GM21529 (cell line): ENCODE measurements around the gene INHBE.
A peak's percentile ranks its signal among the peaks of the same experiment; 100 is the strongest.

Experiments
- ATAC-seq: cut with Tn5 transposase; IDR thresholded peaks from one replicate; pipeline ENCODE4 v1.9.1; 2021; ENCODE audit not compliant: unreplicated experiment

Gene INHBE

DNA sequence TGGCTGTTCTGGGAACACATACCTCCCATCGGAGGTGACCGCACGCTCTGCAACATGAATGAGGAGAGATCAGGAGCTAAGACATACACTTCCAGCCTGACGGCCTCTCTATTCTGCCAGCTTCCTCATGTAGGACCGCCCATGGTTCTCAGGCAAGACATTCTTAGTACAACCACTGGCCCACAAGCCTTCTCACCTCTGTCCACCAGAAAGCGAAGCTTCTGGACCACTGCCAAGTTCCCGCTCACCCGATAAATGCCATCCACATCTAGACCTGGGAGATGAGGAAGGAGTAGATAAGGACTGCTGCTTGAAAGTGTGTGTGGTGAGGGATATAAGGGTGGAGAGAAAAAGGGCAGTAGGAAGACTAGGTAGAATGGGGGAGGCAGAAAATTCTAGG, 19.3 kb downstream of the INHBE start:
- no peak for ATAC-seq

DNA sequence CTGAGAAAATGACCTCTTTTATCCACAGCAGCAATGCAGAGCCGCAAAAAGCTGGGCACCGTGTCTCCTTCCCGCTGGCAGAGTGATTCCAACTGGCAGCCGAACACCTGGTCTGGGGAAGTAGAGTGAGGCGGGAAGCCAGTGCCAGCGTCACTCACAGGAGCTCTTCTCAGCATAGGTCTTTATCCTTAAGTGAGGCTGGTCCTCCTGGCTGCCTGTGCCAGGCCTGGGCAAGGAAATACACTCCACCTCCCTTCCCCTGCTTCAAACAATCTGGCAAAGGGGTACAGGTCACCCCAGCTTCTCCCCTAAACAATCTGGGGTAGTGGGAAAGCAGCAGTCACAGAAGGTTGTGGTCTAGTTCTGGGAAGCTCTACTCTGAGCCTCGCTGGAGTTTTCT, 19.8 kb downstream of the INHBE start:
- ATAC-seq = no peak

DNA sequence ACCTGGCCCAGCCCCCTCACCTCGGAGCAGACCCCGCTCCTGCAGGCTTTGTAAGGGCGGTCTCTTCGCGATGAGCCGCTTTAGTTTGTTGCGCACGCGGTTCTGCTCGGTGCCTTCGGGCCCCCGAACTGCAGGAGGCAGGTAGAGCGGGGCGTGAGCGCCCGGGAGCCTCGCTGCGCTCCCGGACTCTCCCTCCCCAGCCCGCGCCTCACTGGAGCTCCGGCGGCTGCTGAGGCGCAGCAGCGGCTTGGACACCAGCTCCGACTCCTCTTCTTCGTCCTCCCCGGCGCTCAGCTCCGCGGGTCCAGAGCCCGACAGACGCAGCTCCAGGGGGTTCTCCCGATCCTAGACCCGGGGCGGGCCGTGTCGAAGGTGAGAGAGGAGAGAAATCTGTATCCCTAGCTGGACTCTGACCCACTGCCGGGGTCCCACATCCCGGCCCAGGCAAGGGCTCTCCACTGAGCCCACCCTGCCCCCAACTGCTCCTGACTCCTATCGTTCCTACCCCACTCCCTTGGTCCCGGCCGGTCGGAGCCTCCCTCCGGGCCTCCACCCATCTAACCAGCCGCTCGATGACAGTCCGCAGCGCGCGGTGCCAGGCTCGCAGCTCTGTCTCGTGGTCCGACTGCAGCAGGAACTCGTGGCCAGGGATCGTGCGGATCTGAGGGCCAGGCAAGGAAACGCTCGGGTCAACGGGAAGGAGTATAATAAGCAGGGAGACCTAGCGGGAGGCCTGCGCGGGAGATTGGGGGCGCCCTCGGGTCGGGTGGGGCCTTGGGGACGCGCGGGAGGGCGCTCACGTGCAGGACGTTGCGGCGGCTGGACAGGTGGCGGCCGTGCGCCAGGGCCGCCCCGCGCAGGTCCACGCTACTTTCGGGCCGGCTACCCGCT, 20.4 kb downstream of the INHBE start:
- peak; percentile 11 for ATAC-seq

DNA sequence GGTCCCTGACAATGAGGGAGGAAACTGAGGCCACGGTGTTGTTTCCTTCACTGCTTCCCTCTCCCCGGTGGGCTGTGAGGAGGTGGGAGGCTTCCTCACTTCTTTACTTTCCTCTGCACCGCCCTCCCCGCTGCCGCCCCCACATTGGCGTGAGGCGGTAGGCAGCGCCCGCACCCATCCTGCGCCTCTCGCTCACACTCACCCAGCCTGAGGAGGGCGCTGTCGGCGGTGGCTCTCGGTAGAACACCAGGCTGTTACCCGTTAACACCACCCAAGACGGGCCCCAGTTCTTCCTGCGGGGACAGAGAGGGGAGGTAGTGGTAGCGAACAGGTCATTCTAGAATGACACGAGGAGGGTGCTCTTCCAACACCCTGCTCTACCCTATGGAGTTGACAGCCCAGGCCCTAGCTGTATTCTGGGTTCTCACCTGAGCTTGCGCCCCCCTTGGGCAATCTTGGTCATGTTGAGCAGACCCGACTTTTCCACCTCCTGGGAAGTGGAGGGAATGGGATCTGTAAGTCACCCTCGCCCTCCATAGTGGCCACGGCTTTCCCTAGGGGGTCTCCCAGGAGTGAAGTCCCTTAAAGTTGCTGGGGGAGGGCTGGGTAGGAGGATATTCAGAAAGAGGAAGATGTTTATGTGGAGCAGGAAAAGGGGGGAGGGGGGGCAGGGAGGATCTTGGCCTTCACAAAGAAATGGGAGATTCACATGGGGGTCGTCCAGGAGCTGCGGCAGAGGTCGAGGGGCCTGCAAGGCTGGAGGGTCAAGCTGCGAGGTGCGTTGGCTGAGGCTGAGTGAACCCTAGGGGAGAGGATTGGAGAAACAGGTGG, 21.3 kb downstream of the INHBE start:
- ATAC-seq = peak; percentile 48

DNA sequence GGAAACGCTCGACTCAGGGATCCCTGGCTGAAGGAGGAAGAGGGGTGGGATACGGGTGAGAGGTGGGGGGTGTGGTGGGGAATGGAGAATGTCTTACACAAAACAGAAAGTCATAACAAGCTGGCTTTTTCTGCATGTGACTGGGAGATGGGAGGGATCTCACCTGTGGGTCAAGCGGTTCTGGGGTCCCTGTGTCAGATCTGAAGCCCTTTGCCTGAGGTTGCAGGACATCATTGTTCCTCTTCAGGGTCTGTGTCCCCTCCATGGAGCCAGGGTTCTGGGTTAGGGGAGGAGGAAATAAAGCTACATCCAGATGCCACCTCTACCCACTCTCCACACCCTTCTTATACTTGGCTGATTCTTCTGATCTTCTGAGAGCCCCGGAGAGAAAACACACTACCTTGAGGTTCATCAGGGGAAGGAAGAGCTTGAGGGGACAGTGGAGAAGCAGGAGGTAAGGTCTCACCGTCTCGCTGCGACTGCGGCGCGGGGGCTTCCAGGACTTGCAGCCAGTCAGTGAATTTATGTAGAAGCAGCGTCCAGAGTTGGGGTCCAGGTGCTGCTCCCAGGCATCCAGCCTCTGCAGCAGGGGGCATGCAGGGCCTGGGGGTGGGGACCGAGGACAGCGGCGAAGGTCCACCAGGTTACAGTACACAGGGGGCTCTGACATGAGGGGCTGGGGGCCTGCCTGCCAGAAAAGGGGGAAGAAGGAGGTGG, 22.0 kb downstream of the INHBE start:
- no peak for ATAC-seq

GRCh38 chr12:57477710-57478681, 22.9 kb downstream of the INHBE start:
- ATAC-seq = peak; percentile 43

- no peak for ATAC-seq
These were observed 23.9 kb downstream of the INHBE start for GRCh38 chr12:57479043-57479375.

GRCh38 chr12:57479376-57480115, 24.4 kb downstream of the INHBE start, which contains the start of gene ARHGAP9:
ARHGAP9 (minus strand) TSS chr12:57479866; CDS start chr12:57479406, 460 bp downstream.
- ATAC-seq = peak; percentile 28

- no peak for ATAC-seq
These were observed 26.6 kb downstream of the INHBE start for GRCh38 chr12:57481671-57482070.

DNA sequence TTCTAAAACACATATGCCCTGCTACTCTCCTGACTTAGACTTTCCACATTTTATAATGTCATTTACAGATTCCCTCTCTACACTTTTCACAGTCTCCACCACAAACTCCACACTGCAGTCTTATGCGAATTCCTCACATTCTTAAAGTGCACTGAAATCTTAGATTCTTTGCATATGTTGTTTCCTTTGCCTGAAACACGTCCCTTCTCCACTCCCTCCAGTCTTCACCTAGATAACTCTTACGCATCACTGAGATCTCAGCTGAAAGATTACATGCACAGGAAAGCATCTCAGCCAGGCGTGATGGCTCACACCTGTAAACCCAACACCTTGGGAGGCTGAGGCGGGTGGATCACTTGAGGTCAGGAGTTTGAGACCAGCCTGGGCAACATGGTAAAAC, 28.4 kb downstream of the INHBE start:
- ATAC-seq = no peak

GRCh38 chr12:57485695-57486094, 30.6 kb downstream of the INHBE start:
- ATAC-seq = no peak

- ATAC-seq = no peak
These were observed 32.0 kb downstream of the INHBE start for GRCh38 chr12:57487055-57487596.

GRCh38 chr12:57487597-57488401, 32.7 kb downstream of the INHBE start, which contains the start of gene MARS1:
MARS1 (plus strand) TSS chr12:57488068; CDS start chr12:57488091, 23 bp downstream.
- ATAC-seq = peak; percentile 97

DNA sequence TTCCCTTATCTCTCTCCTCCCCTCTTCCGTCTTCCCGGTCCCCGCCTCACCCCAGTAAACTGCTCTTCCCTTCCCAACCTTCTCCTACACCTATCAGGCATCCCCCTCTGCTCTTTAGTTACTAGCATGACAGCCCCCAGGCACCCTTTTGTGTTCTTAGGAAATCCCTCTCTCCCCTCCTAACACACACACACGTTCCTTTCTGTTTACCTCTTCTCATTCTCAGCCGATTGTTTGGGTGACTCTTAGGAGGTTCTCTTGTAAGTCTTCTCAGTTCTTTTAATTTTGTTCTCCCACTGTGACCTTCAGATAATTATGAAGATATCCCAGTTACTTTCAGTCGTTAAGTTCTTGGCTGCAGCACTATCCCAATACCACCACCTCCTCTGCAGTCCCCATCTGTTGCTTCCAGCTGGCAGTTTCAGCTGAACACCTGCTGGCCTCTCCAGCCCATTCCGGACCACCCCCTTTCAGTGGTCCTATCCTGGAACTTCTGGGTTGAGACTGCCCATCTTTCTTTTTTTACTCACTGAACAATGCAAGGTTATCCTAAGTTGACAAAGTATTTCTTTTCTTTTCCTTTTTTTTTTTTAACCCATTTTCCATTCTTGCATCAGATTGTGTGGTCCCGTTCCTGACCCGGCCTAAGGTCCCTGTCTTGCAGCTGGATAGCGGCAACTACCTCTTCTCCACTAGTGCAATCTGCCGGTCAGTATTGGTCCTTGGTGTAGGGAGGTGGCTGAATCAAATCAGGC, 33.5 kb downstream of the INHBE start:
- ATAC-seq = no peak

GRCh38 chr12:57489157-57489641, 34.1 kb downstream of the INHBE start:
- ATAC-seq = no peak

- ATAC-seq = no peak
These were observed 35.0 kb downstream of the INHBE start for GRCh38 chr12:57490126-57490525.
